Middle frontal gyrus (tissue), 1 donor: ENCODE data around the gene FOXN3.

ENCODE experiments used
- DNase-seq: peaks from one replicate; pipeline ENCODE4 v3.0.0-alpha.2; 2015; ENCODE audit warnings: low spot score; ENCODE audit errors: extremely low spot score

The FOXN3 gene

GRCh38 chr14:89339579-89339978 lies 77.5 kb downstream of the FOXN3 start:
- no peak for DNase-seq

- DNase-seq = no peak
These were observed 77.9 kb downstream of the FOXN3 start for GRCh38 chr14:89339158-89339557.

- DNase-seq = no peak
These were observed 80.7 kb downstream of the FOXN3 start for GRCh38 chr14:89336338-89336737.

- DNase-seq = no peak
These were observed 85.0 kb downstream of the FOXN3 start for GRCh38 chr14:89332031-89332430.

GRCh38 chr14:89331398-89331797 lies 85.6 kb downstream of the FOXN3 start:
- DNase-seq = no peak

GRCh38 chr14:89330236-89331002 lies 86.6 kb downstream of the FOXN3 start:
- DNase-seq = no peak

GRCh38 chr14:89327771-89328212 lies 89.2 kb downstream of the FOXN3 start:
- DNase-seq = no peak

GRCh38 chr14:89325959-89326358 lies 91.1 kb downstream of the FOXN3 start:
- no peak for DNase-seq

- DNase-seq = no peak
These were observed 91.6 kb downstream of the FOXN3 start for GRCh38 chr14:89325299-89325883.

- DNase-seq = no peak
These were observed 92.3 kb downstream of the FOXN3 start for GRCh38 chr14:89324501-89325298.

- DNase-seq = no peak
These were observed 96.5 kb downstream of the FOXN3 start for GRCh38 chr14:89320381-89321000.

- DNase-seq = no peak
These were observed 97.3 kb downstream of the FOXN3 start for GRCh38 chr14:89319687-89320086.

GRCh38 chr14:89317051-89317691 lies 99.9 kb downstream of the FOXN3 start:
- no peak for DNase-seq

GRCh38 chr14:89315493-89316470 lies 101.3 kb downstream of the FOXN3 start:
- no peak for DNase-seq

- no peak for DNase-seq
These were observed 102.8 kb downstream of the FOXN3 start for GRCh38 chr14:89314274-89314673.

- no peak for DNase-seq
These were observed 104.1 kb downstream of the FOXN3 start for GRCh38 chr14:89312932-89313331.

- no peak for DNase-seq
These were observed 106.8 kb downstream of the FOXN3 start for GRCh38 chr14:89310211-89310610.

GRCh38 chr14:89309670-89310177 lies 107.3 kb downstream of the FOXN3 start:
- DNase-seq = no peak

- no peak for DNase-seq
These were observed 108.6 kb downstream of the FOXN3 start for GRCh38 chr14:89308232-89308959.
